ENCODE measurements around the gene SSRP1. TPM values are rescaled to one million over a fixed set of nuclear protein-coding genes. Genes with fewer than 3 reads are reported as not detected.

Gene SSRP1
- total and polyA plus RNA-seq, 2 of the 13 experiments (the other 11 are each of a cell fraction or from before 2014, with no cell fraction given) = 93.6 to 129 TPM

DNA sequence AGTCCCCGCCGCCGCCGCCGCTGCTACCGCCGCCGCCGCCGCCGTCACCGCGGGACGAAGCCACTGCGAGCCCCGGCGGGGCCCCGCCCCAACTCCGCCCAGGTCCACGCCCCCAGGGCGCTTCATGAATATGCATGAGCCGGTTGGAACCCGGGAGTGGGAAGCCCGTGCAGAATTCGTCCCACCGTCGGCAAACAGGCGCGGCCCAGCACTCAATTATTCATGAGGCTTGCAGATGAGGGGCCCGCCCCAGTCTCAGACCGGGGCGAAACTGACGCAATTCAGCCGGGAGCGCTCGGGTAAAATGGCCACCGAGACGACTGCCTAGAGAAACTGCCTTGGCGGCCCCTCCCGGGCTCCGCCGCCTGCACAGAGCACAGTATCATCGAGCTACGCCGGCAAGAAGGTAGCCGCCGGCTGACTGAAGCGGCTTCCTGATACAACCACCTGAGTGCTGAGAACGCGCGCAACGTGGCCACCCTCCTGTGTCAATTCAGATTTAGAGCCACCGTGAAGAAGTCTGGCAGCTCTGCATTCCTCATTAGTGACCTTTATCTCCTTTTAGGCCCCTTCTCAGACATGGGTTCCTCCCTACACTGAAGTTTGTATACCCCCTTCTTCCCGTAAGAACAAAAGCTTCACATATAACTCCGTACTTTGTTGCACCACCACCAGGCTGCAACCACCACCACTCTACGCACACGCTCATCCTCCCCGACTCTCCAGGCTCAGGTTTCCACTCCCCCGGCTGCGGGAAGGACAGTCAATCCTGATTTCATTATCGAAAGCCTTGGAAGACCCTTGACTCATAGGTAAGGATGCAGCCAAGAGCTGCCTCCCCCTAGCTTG is 10.6 kb downstream of the SSRP1 start, which contains the start of gene TNKS1BP1 (continued):
- no peak for TF ChIP-seq NFATC3 (CRISPR knock-in tag; IDR thresholded peaks at IDR 0.05)
- peak; percentile 49 for TF ChIP-seq HOXA3 (CRISPR knock-in tag; IDR thresholded peaks at IDR 0.05)
- TF ChIP-seq SP4 (CRISPR knock-in tag; IDR thresholded peaks at IDR 0.05) = peak; percentile 69; the same call in 1 of the 2 replicates
- TF ChIP-seq ZSCAN31 (CRISPR knock-in tag; IDR thresholded peaks at IDR 0.05; ENCODE audit: low read depth) = no peak
- TF ChIP-seq NAIF1 (CRISPR knock-in tag; IDR thresholded peaks at IDR 0.05; ENCODE audit: borderline replicate concordance) = no peak
- TF ChIP-seq ZNF598 (CRISPR knock-in tag; IDR thresholded peaks at IDR 0.05; ENCODE audit: borderline replicate concordance) = peak; percentile 46; the same call in 1 of the 2 replicates
- peak; percentile 54 for TF ChIP-seq SAP130 (CRISPR knock-in tag; IDR thresholded peaks at IDR 0.05; ENCODE audit: low read depth)
- peak; percentile 36 for TF ChIP-seq KAT8 (CRISPR knock-in tag; IDR thresholded peaks at IDR 0.05)
- no peak for TF ChIP-seq GATA4 (IDR thresholded peaks at IDR 0.05; ENCODE audit: borderline replicate concordance, low read depth)
- no peak for TF ChIP-seq ELF3 (CRISPR knock-in tag; IDR thresholded peaks at IDR 0.05)
- TF ChIP-seq, protein P1, sequence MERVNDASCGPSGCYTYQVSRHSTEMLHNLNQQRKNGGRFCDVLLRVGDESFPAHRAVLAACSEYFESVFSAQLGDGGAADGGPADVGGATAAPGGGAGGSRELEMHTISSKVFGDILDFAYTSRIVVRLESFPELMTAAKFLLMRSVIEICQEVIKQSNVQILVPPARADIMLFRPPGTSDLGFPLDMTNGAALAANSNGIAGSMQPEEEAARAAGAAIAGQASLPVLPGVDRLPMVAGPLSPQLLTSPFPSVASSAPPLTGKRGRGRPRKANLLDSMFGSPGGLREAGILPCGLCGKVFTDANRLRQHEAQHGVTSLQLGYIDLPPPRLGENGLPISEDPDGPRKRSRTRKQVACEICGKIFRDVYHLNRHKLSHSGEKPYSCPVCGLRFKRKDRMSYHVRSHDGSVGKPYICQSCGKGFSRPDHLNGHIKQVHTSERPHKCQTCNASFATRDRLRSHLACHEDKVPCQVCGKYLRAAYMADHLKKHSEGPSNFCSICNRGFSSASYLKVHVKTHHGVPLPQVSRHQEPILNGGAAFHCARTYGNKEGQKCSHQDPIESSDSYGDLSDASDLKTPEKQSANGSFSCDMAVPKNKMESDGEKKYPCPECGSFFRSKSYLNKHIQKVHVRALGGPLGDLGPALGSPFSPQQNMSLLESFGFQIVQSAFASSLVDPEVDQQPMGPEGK (CRISPR knock-in tag; IDR thresholded peaks at IDR 0.05) = peak; percentile 57; the same call in 1 of the 2 replicates
- TF ChIP-seq ZNF883 (CRISPR knock-in tag; IDR thresholded peaks at IDR 0.05; ENCODE audit: not compliant biosample characterization) = peak; percentile 56
- peak; percentile 55 for TF ChIP-seq ZNF788 (CRISPR knock-in tag; IDR thresholded peaks at IDR 0.05; ENCODE audit: borderline replicate concordance)
- no peak for TF ChIP-seq ZFP36L1 (CRISPR knock-in tag; IDR thresholded peaks at IDR 0.05)
- TF ChIP-seq KAT7 (CRISPR knock-in tag; IDR thresholded peaks at IDR 0.05; ENCODE audit: borderline replicate concordance) = no peak
- peak; percentile 80 for TF ChIP-seq SRSF1 (optimal IDR thresholded peaks at IDR 0.05; ENCODE audit: low read depth, low read length)
- no peak for TF ChIP-seq FLYWCH1 (CRISPR knock-in tag; IDR thresholded peaks at IDR 0.05)
- TF ChIP-seq MXI1 (IDR thresholded peaks at IDR 0.05; ENCODE audit: borderline replicate concordance, low read depth, low read length) = peak; percentile 24; the same call in 1 of the 3 replicates
- no peak for TF ChIP-seq ZNF138 (CRISPR knock-in tag; IDR thresholded peaks at IDR 0.05; ENCODE audit: low read depth)
- TF ChIP-seq THAP11 (CRISPR knock-in tag; IDR thresholded peaks at IDR 0.05) = peak; percentile 74
- peak; percentile 41; the same call in 1 of the 2 replicates for TF ChIP-seq MEIS2 (CRISPR knock-in tag; IDR thresholded peaks at IDR 0.05)
- TF ChIP-seq ZNF567 (CRISPR knock-in tag; IDR thresholded peaks at IDR 0.05; ENCODE audit: borderline replicate concordance) = 0 out of 2 replicates have a peak, but pooled peaks have one; percentile 25
- TF ChIP-seq HCFC1 (IDR thresholded peaks at IDR 0.05; ENCODE audit: low read depth, low read length) = peak; percentile 17; the same call in 1 of the 2 replicates
- TF ChIP-seq POLR2G (IDR thresholded peaks at IDR 0.05; ENCODE audit: low read depth, low read length) = peak; percentile 79; the same call in 1 of the 2 replicates
- TF ChIP-seq, protein P2, sequence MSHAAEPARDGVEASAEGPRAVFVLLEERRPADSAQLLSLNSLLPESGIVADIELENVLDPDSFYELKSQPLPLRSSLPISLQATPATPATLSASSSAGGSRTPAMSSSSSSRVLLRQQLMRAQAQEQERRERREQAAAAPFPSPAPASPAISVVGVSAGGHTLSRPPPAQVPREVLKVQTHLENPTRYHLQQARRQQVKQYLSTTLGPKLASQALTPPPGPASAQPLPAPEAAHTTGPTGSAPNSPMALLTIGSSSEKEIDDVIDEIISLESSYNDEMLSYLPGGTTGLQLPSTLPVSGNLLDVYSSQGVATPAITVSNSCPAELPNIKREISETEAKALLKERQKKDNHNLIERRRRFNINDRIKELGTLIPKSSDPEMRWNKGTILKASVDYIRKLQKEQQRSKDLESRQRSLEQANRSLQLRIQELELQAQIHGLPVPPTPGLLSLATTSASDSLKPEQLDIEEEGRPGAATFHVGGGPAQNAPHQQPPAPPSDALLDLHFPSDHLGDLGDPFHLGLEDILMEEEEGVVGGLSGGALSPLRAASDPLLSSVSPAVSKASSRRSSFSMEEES (CRISPR knock-in tag; IDR thresholded peaks at IDR 0.05) = 0 out of 2 replicates have a peak, but pooled peaks have one; percentile 19
- TF ChIP-seq XRCC5 (optimal IDR thresholded peaks at IDR 0.05; ENCODE audit: low read length) = peak; percentile 80
- no peak for TF ChIP-seq KDM1A (CRISPR knock-in tag; IDR thresholded peaks at IDR 0.05)

Measured in HepG2 (cell line).